Lung (tissue), 12 donors: ENCODE results near the gene B4GALNT4. TPM values are rescaled to one million over a fixed set of nuclear protein-coding genes. Genes with fewer than 3 reads are reported as not detected.
"Not testable (repeated sequence)": the region's sequence is repeated elsewhere in the genome, so short reads cannot be mapped to it uniquely, and the experiment has no call there.

Source experiments
- ATAC-seq: fragments of 200-7000 bp; cut with Tn5 transposase; one replicate; pipeline ENCODE4 v1.9.1; 2020; ENCODE audit warnings: moderate number of reproducible peaks; ENCODE audit not compliant: insufficient read depth, low FRiP score
- DNase-seq, 3 donors: peaks; one replicate each; pipeline ENCODE4 v3.0.0-alpha.2; 2013 to 2017
- H3K27ac ChIP-seq, 2 donors: one replicate each; pipeline ENCODE4 v1.5.1; 2013; ENCODE audit warnings: mild to moderate bottlenecking in 2 of 2, moderate library complexity in 2 of 2, control low read depth in 1 of 2, inconsistent platforms in 1 of 2, low read depth in 1 of 2, low read length in 1 of 2
- H3K27me3 ChIP-seq, 3 donors: one replicate each; pipeline ENCODE4 v1.5.1; 2013; ENCODE audit warnings: low read length in 2 of 3; ENCODE audit not compliant: control insufficient read depth in 3 of 3, insufficient read depth in 3 of 3
- H3K36me3 ChIP-seq, 4 donors: one replicate each; pipeline ENCODE4 v1.5.1; 2013; ENCODE audit warnings: low read length in 4 of 4, mild to moderate bottlenecking in 1 of 4, moderate library complexity in 1 of 4; ENCODE audit not compliant: control insufficient read depth in 4 of 4, insufficient read depth in 4 of 4
- H3K4me1 ChIP-seq, 5 donors: one replicate each; pipeline ENCODE4 v1.5.1; 2013; ENCODE audit warnings: low read length in 5 of 5, mild to moderate bottlenecking in 2 of 5, moderate library complexity in 1 of 5; ENCODE audit not compliant: control insufficient read depth in 5 of 5, insufficient read depth in 5 of 5
- H3K4me3 ChIP-seq: one replicate; pipeline ENCODE4 v1.5.1; 2013; ENCODE audit warnings: mild to moderate bottlenecking, control low read depth, moderate library complexity
- H3K9ac ChIP-seq, 2 donors: one replicate each; pipeline ENCODE4 v1.5.1; 2013; ENCODE audit warnings: low read length in 2 of 2, control low read depth in 1 of 2; ENCODE audit not compliant: insufficient read depth in 1 of 2
- H3K9me3 ChIP-seq, 4 donors: one replicate each; pipeline ENCODE4 v1.5.1; 2013; ENCODE audit warnings: low read length in 3 of 4, mild to moderate bottlenecking in 1 of 4, moderate library complexity in 1 of 4; ENCODE audit not compliant: control insufficient read depth in 4 of 4, insufficient read depth in 3 of 4
- WGBS, 2 donors: extraction: QIAGEN DNeasy Blood & Tissue Kit; methylation state at CpG; one replicate each; pipeline ENCODE4 v1.1.7; 2013; 5-methylcytosine and 5-hydroxymethylcytosine counted together
- polyA plus RNA-seq, 2 donors: library from polyadenylated mRNA; stranded (reverse); fragments of 200-250 nt; gene quantifications; one replicate each; pipeline ENCODE4 v1.2.1, GENCODE V29; 2013
- total RNA-seq, 2 donors: library from RNA; depleted of rRNA in 1 of 2; stranded (reverse); fragments of >200 nt in 1 of 2; gene quantifications; one replicate each; pipeline ENCODE4 v1.2.1, GENCODE V29; 2014 to 2021
- TF ChIP-seq, protein P1 (sequence below): IDR thresholded peaks from 2 replicates; pipeline ENCODE4 v1.5.1; 2012; ENCODE audit warnings: mild to moderate bottlenecking; ENCODE audit errors: control extremely low read depth, extremely low read depth
- donor health status: control.
- donor health status: control.
- donor health status: Bipolar disorder and iron deficiency.
- donor health status: healthy.
- donor health status: DM: yes; HTN: yes; CAD: no.

The B4GALNT4 gene
- total and polyA plus RNA-seq, 4 donors, result 1.4 to 6.8 (median 3.3) TPM

- Histone ChIP-seq H3K4me1 (peaks cover 0 to 1% (median 0%) of the 10 kb centered on the region in 5 donors), H3K27me3 (no peaks in the 10 kb centered on the region), H3K9ac (no peak overlapping the region), H3K27ac (no peak overlapping the region), H3K36me3 (no peaks in the 10 kb centered on the region), H3K4me3 (no peak overlapping the region), H3K9me3 (no peaks in the 10 kb centered on the region)
- ATAC-seq, result no peak
- no peak for DNase-seq
- WGBS, 2 donors, result 92% methylated on average over 11 of the region's 11 CpGs
- TF ChIP-seq, protein P1, sequence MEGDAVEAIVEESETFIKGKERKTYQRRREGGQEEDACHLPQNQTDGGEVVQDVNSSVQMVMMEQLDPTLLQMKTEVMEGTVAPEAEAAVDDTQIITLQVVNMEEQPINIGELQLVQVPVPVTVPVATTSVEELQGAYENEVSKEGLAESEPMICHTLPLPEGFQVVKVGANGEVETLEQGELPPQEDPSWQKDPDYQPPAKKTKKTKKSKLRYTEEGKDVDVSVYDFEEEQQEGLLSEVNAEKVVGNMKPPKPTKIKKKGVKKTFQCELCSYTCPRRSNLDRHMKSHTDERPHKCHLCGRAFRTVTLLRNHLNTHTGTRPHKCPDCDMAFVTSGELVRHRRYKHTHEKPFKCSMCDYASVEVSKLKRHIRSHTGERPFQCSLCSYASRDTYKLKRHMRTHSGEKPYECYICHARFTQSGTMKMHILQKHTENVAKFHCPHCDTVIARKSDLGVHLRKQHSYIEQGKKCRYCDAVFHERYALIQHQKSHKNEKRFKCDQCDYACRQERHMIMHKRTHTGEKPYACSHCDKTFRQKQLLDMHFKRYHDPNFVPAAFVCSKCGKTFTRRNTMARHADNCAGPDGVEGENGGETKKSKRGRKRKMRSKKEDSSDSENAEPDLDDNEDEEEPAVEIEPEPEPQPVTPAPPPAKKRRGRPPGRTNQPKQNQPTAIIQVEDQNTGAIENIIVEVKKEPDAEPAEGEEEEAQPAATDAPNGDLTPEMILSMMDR, result no peak
Observed at GRCh38 chr11:344836-345578, 24.3 kb upstream of the B4GALNT4 start.

GRCh38 chr11:346529-346928 lies 22.8 kb upstream of the B4GALNT4 start:
- H3K27ac ChIP-seq, result no peak overlapping the region
- 90 to 94% methylated on average over 3 of the region's 3 CpGs for WGBS, 2 donors
- DNase-seq (no peak), ATAC-seq (no peak)
- H3K36me3 ChIP-seq, result no peaks in the 10 kb centered on the region
- TF ChIP-seq, protein P1, result no peak
- peaks cover 0 to 1% (median 0%) of the 10 kb centered on the region in 5 donors for H3K4me1 ChIP-seq
- no peaks in the 10 kb centered on the region for H3K27me3 ChIP-seq
- H3K4me3 ChIP-seq, result no peak overlapping the region
- no peak overlapping the region for H3K9ac ChIP-seq
- no peaks in the 10 kb centered on the region for H3K9me3 ChIP-seq

- not testable (repeated sequence) for H3K27ac ChIP-seq, H3K4me3 ChIP-seq, H3K9me3 ChIP-seq, ATAC-seq, H3K9ac ChIP-seq, DNase-seq, H3K27me3 ChIP-seq, H3K36me3 ChIP-seq
- WGBS, 2 donors, result 93 to 94% methylated on average over 7 to 8 of the region's 8 CpGs
- peaks cover 0 to 19% (median 4%) of the 10 kb centered on the region in 5 donors for H3K4me1 ChIP-seq
Observed at GRCh38 chr11:349270-349954, 19.9 kb upstream of the B4GALNT4 start.

- not testable (repeated sequence) for H3K27me3 ChIP-seq, H3K9ac ChIP-seq, DNase-seq, ATAC-seq, H3K27ac ChIP-seq, H3K36me3 ChIP-seq, H3K9me3 ChIP-seq, H3K4me3 ChIP-seq
- peaks cover 0 to 25% (median 7%) of the 10 kb centered on the region in 5 donors for H3K4me1 ChIP-seq
- 65 to 78% methylated on average over 14 to 16 of the region's 16 CpGs for WGBS, 2 donors
Observed at GRCh38 chr11:350033-350722, 19.1 kb upstream of the B4GALNT4 start.
